ENCODE results near the gene MELTF.

MELTF gene

GRCh38 chr3:196996454-196997265 lies 33.0 kb downstream of the MELTF start:
- Histone ChIP-seq H3K9me3 (ENCODE audit: insufficient read depth, low read length) (no peaks in the 10 kb centered on the region), H3K36me3 (ENCODE audit: low read length) (no peaks in the 10 kb centered on the region), H4K20me1 (ENCODE audit: low read depth, low read length) (no peaks in the 10 kb centered on the region), H3K27me3 (ENCODE audit: low read length) (no peaks in the 10 kb centered on the region), H3K79me2 (ENCODE audit: insufficient read depth, low read length) (no peaks in the 10 kb centered on the region), H3K4me3 (ENCODE audit: insufficient read depth, low read length, poor library complexity, severe bottlenecking) (no peak overlapping the region), H3K27ac (ENCODE audit: low read depth, low read length) (no peak overlapping the region), H3K9me2 (replicated peaks; ENCODE audit: insufficient read depth, low read length) (no peaks in the 10 kb centered on the region), H2AFZ (ENCODE audit: low read depth, low read length, severe bottlenecking) (no peak overlapping the region), H3F3A (ENCODE audit: insufficient read depth) (no peaks in the 10 kb centered on the region), H3K9ac (ENCODE audit: low read length) (no peak overlapping the region), H3K4me2 (ENCODE audit: low read depth, low read length, poor library complexity, severe bottlenecking) (no peak overlapping the region)
- TF ChIP-seq CTCF (IDR thresholded peaks at IDR 0.05; ENCODE audit: insufficient read depth, low read length, poor library complexity, severe bottlenecking): no peak
- no peak for TF ChIP-seq EZH2phosphoT487 (conservative IDR thresholded peaks at IDR 0.05; ENCODE audit: low read length)

- H4K20me1 ChIP-seq (ENCODE audit: low read depth, low read length): no peaks in the 10 kb centered on the region
- H3K79me2 ChIP-seq (ENCODE audit: insufficient read depth, low read length): no peaks in the 10 kb centered on the region
- no peak overlapping the region for H3K9ac ChIP-seq (ENCODE audit: low read length)
- H2AFZ ChIP-seq (ENCODE audit: low read depth, low read length, severe bottlenecking): no peak overlapping the region
- H3K27me3 ChIP-seq (ENCODE audit: low read length): no peaks in the 10 kb centered on the region
- no peak for TF ChIP-seq CTCF (IDR thresholded peaks at IDR 0.05; ENCODE audit: insufficient read depth, low read length, poor library complexity, severe bottlenecking)
- H3K9me2 ChIP-seq (replicated peaks; ENCODE audit: insufficient read depth, low read length): no peaks in the 10 kb centered on the region
- no peak overlapping the region for H3K4me2 ChIP-seq (ENCODE audit: low read depth, low read length, poor library complexity, severe bottlenecking)
- no peaks in the 10 kb centered on the region for H3F3A ChIP-seq (ENCODE audit: insufficient read depth)
- no peak overlapping the region for H3K4me3 ChIP-seq (ENCODE audit: insufficient read depth, low read length, poor library complexity, severe bottlenecking)
- no peaks in the 10 kb centered on the region for H3K36me3 ChIP-seq (ENCODE audit: low read length)
- no peak overlapping the region for H3K27ac ChIP-seq (ENCODE audit: low read depth, low read length)
- no peaks in the 10 kb centered on the region for H3K9me3 ChIP-seq (ENCODE audit: insufficient read depth, low read length)
Measured at GRCh38 chr3:196995646-196996355, 33.8 kb downstream of the MELTF start.

- Histone ChIP-seq H3K4me3 (ENCODE audit: insufficient read depth, low read length, poor library complexity, severe bottlenecking) (no peak overlapping the region), H3K27me3 (ENCODE audit: low read length) (no peaks in the 10 kb centered on the region), H3F3A (ENCODE audit: insufficient read depth) (no peaks in the 10 kb centered on the region), H3K9me2 (replicated peaks; ENCODE audit: insufficient read depth, low read length) (no peaks in the 10 kb centered on the region), H3K79me2 (ENCODE audit: insufficient read depth, low read length) (no peaks in the 10 kb centered on the region), H3K36me3 (ENCODE audit: low read length) (no peaks in the 10 kb centered on the region), H4K20me1 (ENCODE audit: low read depth, low read length) (no peaks in the 10 kb centered on the region), H3K9ac (ENCODE audit: low read length) (no peak overlapping the region), H2AFZ (ENCODE audit: low read depth, low read length, severe bottlenecking) (no peak overlapping the region), H3K4me2 (ENCODE audit: low read depth, low read length, poor library complexity, severe bottlenecking) (no peak overlapping the region), H3K9me3 (ENCODE audit: insufficient read depth, low read length) (no peaks in the 10 kb centered on the region), H3K27ac (ENCODE audit: low read depth, low read length) (no peak overlapping the region)
- no peak for TF ChIP-seq EZH2phosphoT487 (conservative IDR thresholded peaks at IDR 0.05; ENCODE audit: low read length)
- no peak for TF ChIP-seq CTCF (IDR thresholded peaks at IDR 0.05; ENCODE audit: insufficient read depth, low read length, poor library complexity, severe bottlenecking)
Measured at GRCh38 chr3:196995027-196995426, 34.6 kb downstream of the MELTF start.

Measured in SU-DHL-6 (cell line).